ENCODE measurements around the gene TP73. TPM values are rescaled to one million over a fixed set of nuclear protein-coding genes. Genes with fewer than 3 reads are reported as not detected.

TP73 gene
- total and polyA plus RNA-seq, 2 donors (not counting 1 experiment from before 2014, with no cell fraction given) = 1.2 to 2.4 TPM

GRCh38 chr1:3776231-3776961 lies 124.1 kb downstream of the TP73 start:
- no peaks in the 10 kb centered on the region for H3K27me3 ChIP-seq (replicated peaks in 1 of 4; ENCODE audit: control extremely low read depth in 1 of 4, control insufficient read depth in 3 of 4, insufficient read depth in 4 of 4, low read length in 3 of 4)
- Mint-ChIP-seq H3K27ac (no peak overlapping the region), H3K4me3 (no peak overlapping the region), H3K27me3 (no peaks in the 10 kb centered on the region), H3K4me1 (peaks cover 20% of the 10 kb centered on the region), H3K9me3 (ENCODE audit: insufficient read depth) (no peaks in the 10 kb centered on the region)
- TF ChIP-seq EZH2 (IDR thresholded peaks at IDR 0.05; ENCODE audit: borderline replicate concordance, insufficient read depth, low read depth, low read length, poor library complexity, severe bottlenecking) = no peak
- TF ChIP-seq, protein P1, sequence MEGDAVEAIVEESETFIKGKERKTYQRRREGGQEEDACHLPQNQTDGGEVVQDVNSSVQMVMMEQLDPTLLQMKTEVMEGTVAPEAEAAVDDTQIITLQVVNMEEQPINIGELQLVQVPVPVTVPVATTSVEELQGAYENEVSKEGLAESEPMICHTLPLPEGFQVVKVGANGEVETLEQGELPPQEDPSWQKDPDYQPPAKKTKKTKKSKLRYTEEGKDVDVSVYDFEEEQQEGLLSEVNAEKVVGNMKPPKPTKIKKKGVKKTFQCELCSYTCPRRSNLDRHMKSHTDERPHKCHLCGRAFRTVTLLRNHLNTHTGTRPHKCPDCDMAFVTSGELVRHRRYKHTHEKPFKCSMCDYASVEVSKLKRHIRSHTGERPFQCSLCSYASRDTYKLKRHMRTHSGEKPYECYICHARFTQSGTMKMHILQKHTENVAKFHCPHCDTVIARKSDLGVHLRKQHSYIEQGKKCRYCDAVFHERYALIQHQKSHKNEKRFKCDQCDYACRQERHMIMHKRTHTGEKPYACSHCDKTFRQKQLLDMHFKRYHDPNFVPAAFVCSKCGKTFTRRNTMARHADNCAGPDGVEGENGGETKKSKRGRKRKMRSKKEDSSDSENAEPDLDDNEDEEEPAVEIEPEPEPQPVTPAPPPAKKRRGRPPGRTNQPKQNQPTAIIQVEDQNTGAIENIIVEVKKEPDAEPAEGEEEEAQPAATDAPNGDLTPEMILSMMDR (IDR thresholded peaks at IDR 0.05) = peak; percentile 29
- ChIA-PET CTCF (interaction anchor here (0.9 to 2.2 kb wide), 5 partner anchors 18 to 121 kb away, joined by 3 to 14 read pairs (median 4); partner anchors contain the start of gene LRRC47), POLR2A (no interaction called here)
- no peak overlapping the region for H3K27ac ChIP-seq (ENCODE audit: low read length in 2 of 2)
- no peak for DNase-seq
- intact Hi-C loops (cut with micrococcal nuclease) = no loop called here
- no peak overlapping the region for H3K4me3 ChIP-seq (ENCODE audit: control extremely low read depth in 1 of 5, extremely low read depth in 1 of 5, insufficient read depth in 1 of 5, low read depth in 2 of 5, low read length in 4 of 5)
- H4K20me1 ChIP-seq (ENCODE audit: control insufficient read depth, insufficient read depth, low read length, poor library complexity, severe bottlenecking) = no peaks in the 10 kb centered on the region
- no peak for ATAC-seq (ENCODE audit: low read depth)
- H3K9me3 ChIP-seq (ENCODE audit: control extremely low read depth in 1 of 3, control insufficient read depth in 2 of 3, insufficient read depth in 1 of 3, low read length in 2 of 3) = no peaks in the 10 kb centered on the region
- H3K79me2 ChIP-seq (ENCODE audit: control insufficient read depth, insufficient read depth, low read length) = no peaks in the 10 kb centered on the region
- H3K9ac ChIP-seq (ENCODE audit: low read length) = no peak overlapping the region
- H3K4me1 ChIP-seq (ENCODE audit: control insufficient read depth in 2 of 2, insufficient read depth in 2 of 2, low read length in 2 of 2) = peaks cover 17 to 28% of the 10 kb centered on the region in 2 donors
- peaks cover 0 to 15% of the 10 kb centered on the region in 2 experiments for H3K36me3 ChIP-seq (replicated peaks in 1 of 2; ENCODE audit: control extremely low read depth in 1 of 2, control insufficient read depth in 1 of 2, extremely low read depth in 1 of 2, insufficient read depth in 2 of 2, low read length in 1 of 2)
- no peak overlapping the region for H3K4me2 ChIP-seq (replicated peaks; ENCODE audit: low read depth, low read length, poor library complexity, severe bottlenecking)
- no peak overlapping the region for H2AFZ ChIP-seq (ENCODE audit: insufficient read depth, low read depth, low read length, poor library complexity, severe bottlenecking)
- WGBS (ENCODE audit: insufficient coverage) = 89% methylated on average over 19 of the region's 21 CpGs

DNA sequence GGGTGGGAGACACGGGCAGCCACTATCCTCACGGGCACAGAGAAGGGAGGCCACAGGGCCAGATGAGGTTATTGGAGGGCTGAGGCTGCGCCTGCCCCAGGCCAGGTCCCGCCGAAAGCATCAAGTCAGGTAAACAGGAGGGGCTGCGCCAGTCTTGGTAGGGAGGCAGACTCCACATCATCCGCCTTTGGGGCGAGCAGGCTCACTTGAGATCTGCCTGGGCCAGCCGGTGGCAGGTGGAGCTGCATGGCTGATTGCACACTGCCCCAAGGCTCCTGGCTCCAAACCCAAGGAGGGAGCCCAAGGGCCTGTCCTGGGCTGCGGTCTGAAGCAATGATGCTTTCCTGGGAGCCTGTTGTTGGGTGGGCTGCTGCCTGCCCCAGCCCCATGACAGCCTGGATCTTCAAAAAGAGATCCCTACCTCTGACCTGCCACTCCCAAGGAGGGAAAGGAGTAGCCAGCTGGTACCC lies 124.8 kb downstream of the TP73 start:
- no peaks in the 10 kb centered on the region for H4K20me1 ChIP-seq (ENCODE audit: control insufficient read depth, insufficient read depth, low read length, poor library complexity, severe bottlenecking)
- H3K4me1 ChIP-seq (ENCODE audit: control insufficient read depth in 2 of 2, insufficient read depth in 2 of 2, low read length in 2 of 2) = peaks cover 12 to 22% of the 10 kb centered on the region in 2 donors
- no peak overlapping the region for H2AFZ ChIP-seq (ENCODE audit: insufficient read depth, low read depth, low read length, poor library complexity, severe bottlenecking)
- H3K27ac Mint-ChIP-seq = no peak overlapping the region
- DNase-seq (no peak), ATAC-seq (ENCODE audit: low read depth) (no peak)
- H3K9ac ChIP-seq (ENCODE audit: low read length) = no peak overlapping the region
- no peaks in the 10 kb centered on the region for H3K9me3 Mint-ChIP-seq (ENCODE audit: insufficient read depth)
- ChIA-PET CTCF (no interaction called here), POLR2A (no interaction called here)
- H3K79me2 ChIP-seq (ENCODE audit: control insufficient read depth, insufficient read depth, low read length) = no peaks in the 10 kb centered on the region
- H3K4me3 Mint-ChIP-seq = no peak overlapping the region
- no peaks in the 10 kb centered on the region for H3K27me3 Mint-ChIP-seq
- no peak overlapping the region for H3K4me2 ChIP-seq (replicated peaks; ENCODE audit: low read depth, low read length, poor library complexity, severe bottlenecking)
- H3K4me1 Mint-ChIP-seq = peaks cover 15% of the 10 kb centered on the region
- WGBS (ENCODE audit: insufficient coverage) = 93% methylated on average over 10 of the region's 10 CpGs
- no peak for TF ChIP-seq EZH2 (IDR thresholded peaks at IDR 0.05; ENCODE audit: borderline replicate concordance, insufficient read depth, low read depth, low read length, poor library complexity, severe bottlenecking)
- TF ChIP-seq, protein P1 (IDR thresholded peaks at IDR 0.05) = no peak
- H3K27me3 ChIP-seq (replicated peaks in 1 of 4; ENCODE audit: control extremely low read depth in 1 of 4, control insufficient read depth in 3 of 4, insufficient read depth in 4 of 4, low read length in 3 of 4) = no peaks in the 10 kb centered on the region
- intact Hi-C loops (cut with micrococcal nuclease) = no loop called here
- H3K9me3 ChIP-seq (ENCODE audit: control extremely low read depth in 1 of 3, control insufficient read depth in 2 of 3, insufficient read depth in 1 of 3, low read length in 2 of 3) = no peaks in the 10 kb centered on the region
- H3K4me3 ChIP-seq (ENCODE audit: control extremely low read depth in 1 of 5, extremely low read depth in 1 of 5, insufficient read depth in 1 of 5, low read depth in 2 of 5, low read length in 4 of 5) = no peak overlapping the region
- no peak overlapping the region for H3K27ac ChIP-seq (ENCODE audit: low read length in 2 of 2)
- peaks cover 0 to 21% of the 10 kb centered on the region in 2 experiments for H3K36me3 ChIP-seq (replicated peaks in 1 of 2; ENCODE audit: control extremely low read depth in 1 of 2, control insufficient read depth in 1 of 2, extremely low read depth in 1 of 2, insufficient read depth in 2 of 2, low read length in 1 of 2)

All from B cell (primary cell).